H9 (cell line): ENCODE data around the gene TBC1D5. TPM values are rescaled to one million over a fixed set of nuclear protein-coding genes. Genes with fewer than 3 reads are reported as not detected.

Source experiments
- DNase-seq: peaks from one replicate; pipeline ENCODE4 v3.0.0-alpha.2; 2017
- H2AFZ ChIP-seq: one replicate; pipeline ENCODE4 v1.6.1; 2013; ENCODE audit warnings: mild to moderate bottlenecking, low read length, control low read depth, moderate library complexity
- H2AK5ac ChIP-seq: 2 replicates; pipeline ENCODE4 v1.6.1; 2013; ENCODE audit warnings: low read length, control low read depth, mixed read lengths; ENCODE audit not compliant: insufficient read length
- H2BK120ac ChIP-seq: one replicate; pipeline ENCODE4 v1.6.1; 2013; ENCODE audit warnings: low read depth, mild to moderate bottlenecking, low read length, control low read depth, inconsistent platforms; ENCODE audit not compliant: poor library complexity, severe bottlenecking
- H2BK12ac ChIP-seq: 2 replicates; pipeline ENCODE4 v1.6.1; 2013; ENCODE audit warnings: low read length, control low read depth, mixed read lengths, low read depth; ENCODE audit not compliant: insufficient read length
- H2BK15ac ChIP-seq: 2 replicates; pipeline ENCODE4 v1.6.1; 2013; ENCODE audit warnings: low read depth, low read length, control low read depth
- H2BK20ac ChIP-seq: one replicate; pipeline ENCODE4 v1.6.1; 2013; ENCODE audit warnings: low read depth, mild to moderate bottlenecking, low read length, control low read depth, inconsistent platforms; ENCODE audit not compliant: poor library complexity, severe bottlenecking
- H2BK5ac ChIP-seq: 2 replicates; pipeline ENCODE4 v1.6.1; 2013; ENCODE audit warnings: low read length, control low read depth, mixed read lengths; ENCODE audit not compliant: insufficient read length
- H3K14ac ChIP-seq: 2 replicates; pipeline ENCODE4 v1.6.1; 2013; ENCODE audit warnings: low read length, control low read depth; ENCODE audit not compliant: insufficient read depth
- H3K18ac ChIP-seq: 2 replicates; pipeline ENCODE4 v1.6.1; 2013; ENCODE audit warnings: low read depth, mild to moderate bottlenecking, mixed read lengths, low read length, control low read depth; ENCODE audit not compliant: insufficient read length
- H3K23ac ChIP-seq: 2 replicates; pipeline ENCODE4 v1.6.1; 2013; ENCODE audit warnings: low read length, control low read depth, mixed read lengths, low read depth; ENCODE audit not compliant: insufficient read length
- H3K23me2 ChIP-seq: 2 replicates; pipeline ENCODE4 v1.6.1; 2013; ENCODE audit warnings: low read depth, mild to moderate bottlenecking, mixed read lengths, low read length, control low read depth; ENCODE audit not compliant: insufficient read length, poor library complexity, severe bottlenecking
- H3K27ac ChIP-seq: 2 replicates; pipeline ENCODE4 v1.5.1; 2013; ENCODE audit warnings: low read length, control low read depth, mixed read lengths, low read depth; ENCODE audit not compliant: insufficient read length
- H3K27me3 ChIP-seq: 2 replicates; pipeline ENCODE4 v1.6.1; 2013; ENCODE audit warnings: low read length, control low read depth, inconsistent platforms; ENCODE audit not compliant: insufficient read depth
- H3K4ac ChIP-seq: 2 replicates; pipeline ENCODE4 v1.6.1; 2013; ENCODE audit warnings: low read depth, mild to moderate bottlenecking, control low read depth, inconsistent platforms, low read length, moderate library complexity
- H3K4me1 ChIP-seq: 2 replicates; pipeline ENCODE4 v1.6.1; 2013; ENCODE audit warnings: low read length, control low read depth, inconsistent platforms; ENCODE audit not compliant: insufficient read depth
- H3K4me2 ChIP-seq: 2 replicates; pipeline ENCODE4 v1.6.1; 2013; ENCODE audit warnings: low read length, control low read depth, mixed read lengths; ENCODE audit not compliant: insufficient read length, insufficient read depth
- H3K56ac ChIP-seq: 2 replicates; pipeline ENCODE4 v1.6.1; 2013; ENCODE audit warnings: low read depth, mild to moderate bottlenecking, mixed read lengths, low read length, control low read depth; ENCODE audit not compliant: insufficient read length
- H3K79me1 ChIP-seq: 2 replicates; pipeline ENCODE4 v1.6.1; 2013; ENCODE audit warnings: low read depth, mild to moderate bottlenecking, moderate library complexity, low read length, control low read depth, inconsistent platforms; ENCODE audit not compliant: insufficient read depth, poor library complexity, severe bottlenecking
- H3K79me2 ChIP-seq: 2 replicates; pipeline ENCODE4 v1.6.1; 2013; ENCODE audit warnings: low read length, control low read depth, inconsistent platforms; ENCODE audit not compliant: insufficient read depth
- H3K9ac ChIP-seq: 2 replicates; pipeline ENCODE4 v1.6.1; 2013; ENCODE audit warnings: low read length, control low read depth, mixed read lengths; ENCODE audit not compliant: insufficient read length; ENCODE audit errors: extremely low read depth
- H3K9me3 ChIP-seq: one replicate; pipeline ENCODE4 v1.6.1; 2013; ENCODE audit warnings: low read depth, low read length, inconsistent platforms; ENCODE audit not compliant: control insufficient read depth
- H3T11ph ChIP-seq: one replicate; pipeline ENCODE4 v1.6.1; 2013; ENCODE audit warnings: mild to moderate bottlenecking, low read length, control low read depth, inconsistent platforms
- H4K20me1 ChIP-seq: one replicate; pipeline ENCODE4 v1.6.1; 2013; ENCODE audit not compliant: control insufficient read depth, insufficient read length, insufficient read depth
- H4K5ac ChIP-seq: 2 replicates; pipeline ENCODE4 v1.6.1; 2013; ENCODE audit warnings: low read depth, mild to moderate bottlenecking, mixed read lengths, low read length, control low read depth; ENCODE audit not compliant: insufficient read length
- H4K8ac ChIP-seq: replicated peaks from 2 replicates; pipeline ENCODE4 v1.6.1; 2013; ENCODE audit warnings: low read length, control low read depth, mixed read lengths, low read depth; ENCODE audit not compliant: insufficient read length
- H4K91ac ChIP-seq: 2 replicates; pipeline ENCODE4 v1.6.1; 2013; ENCODE audit warnings: low read depth, mild to moderate bottlenecking, moderate library complexity, mixed read lengths, low read length, control low read depth; ENCODE audit not compliant: insufficient read length
- H3K27ac Mint-ChIP-seq, 3 experiments: 2 replicates in 2 of 3; 3 replicates in 1 of 3; pipeline ENCODE4 v1.8.0; 2020 to 2021; ENCODE audit warnings: mixed read lengths in 3 of 3, mild to moderate bottlenecking in 1 of 3, moderate library complexity in 1 of 3
- H3K27me3 Mint-ChIP-seq: 2 replicates; pipeline ENCODE4 v1.8.0; 2021; ENCODE audit warnings: low read depth, mild to moderate bottlenecking, moderate library complexity, mixed read lengths
- H3K36me3 Mint-ChIP-seq, 3 experiments: 2 replicates in 2 of 3; 3 replicates in 1 of 3; pipeline ENCODE4 v1.8.0; 2020 to 2021; ENCODE audit warnings: low read depth in 3 of 3, mixed read lengths in 3 of 3; ENCODE audit not compliant: insufficient read depth in 1 of 3
- H3K4me1 Mint-ChIP-seq, 2 experiments: 2 replicates each; pipeline ENCODE4 v1.8.0; 2020; ENCODE audit warnings: mixed read lengths in 2 of 2
- H3K4me3 Mint-ChIP-seq, 2 experiments: 2 replicates in 1 of 2; 3 replicates in 1 of 2; pipeline ENCODE4 v1.8.0; 2020 to 2021; ENCODE audit warnings: mild to moderate bottlenecking in 2 of 2, mixed read lengths in 2 of 2, moderate library complexity in 1 of 2
- H3K9me3 Mint-ChIP-seq, 2 experiments: 2 replicates in 1 of 2; 3 replicates in 1 of 2; pipeline ENCODE4 v1.8.0; 2020; ENCODE audit warnings: mild to moderate bottlenecking in 2 of 2, mixed read lengths in 2 of 2, moderate library complexity in 1 of 2
- CTCF ChIP-seq: fragments of 200-600 bp; sonication (generic); conservative IDR thresholded peaks from 3 replicates; pipeline ENCODE4 v1.8.0; 2021; ENCODE audit warnings: antibody characterized with exemption, mild to moderate bottlenecking
- WGBS: extraction: QIAGEN DNeasy Blood & Tissue Kit; methylation state at CpG from one replicate; pipeline ENCODE4 v1.1.7; 2013; ENCODE audit warnings: missing lambda C conversion rate, low lambda C conversion rate, mixed read lengths; ENCODE audit not compliant: insufficient read length; ENCODE audit errors: extremely low coverage; 5-methylcytosine and 5-hydroxymethylcytosine counted together
- total RNA-seq: library from RNA; stranded (reverse); gene quantifications from 2 replicates; pipeline ENCODE4 v1.2.1, GENCODE V29; 2021

Gene TBC1D5
- total RNA-seq, 1 experiment from 2014 or later: 25.0 TPM

GRCh38 chr3:17218587-17218986 lies 523.8 kb downstream of the TBC1D5 start:
- H2AK5ac ChIP-seq: no peak overlapping the region
- no peak overlapping the region for H4K5ac ChIP-seq
- H3K9ac ChIP-seq: no peak overlapping the region
- no peaks in the 10 kb centered on the region for H3K9me3 ChIP-seq
- H3T11ph ChIP-seq: no peak overlapping the region
- no peaks in the 10 kb centered on the region for H3K27me3 ChIP-seq
- no peak overlapping the region for H3K56ac ChIP-seq
- H3K4ac ChIP-seq: no peak overlapping the region
- H3K79me1 ChIP-seq: no peaks in the 10 kb centered on the region
- Mint-ChIP-seq H3K36me3 (0 out of 7 replicates have a peak, but pooled peaks cover 0 to 4% (median 3%) of the 10 kb centered on the region in 3 experiments), H3K27me3 (no peaks in the 10 kb centered on the region), H3K4me3 (no peak overlapping the region), H3K9me3 (peaks cover 0 to 3% of the 10 kb centered on the region in 2 experiments; a peak in 1 of 5 replicates), H3K4me1 (no peaks in the 10 kb centered on the region), H3K27ac (no peak overlapping the region)
- TF ChIP-seq CTCF: no peak
- H3K79me2 ChIP-seq: no peaks in the 10 kb centered on the region
- H3K18ac ChIP-seq: no peak overlapping the region
- H2BK120ac ChIP-seq: no peak overlapping the region
- no peak overlapping the region for H3K27ac ChIP-seq
- no peak overlapping the region for H2BK5ac ChIP-seq
- H3K23ac ChIP-seq: no peak overlapping the region
- no peak overlapping the region for H2BK12ac ChIP-seq
- H3K4me1 ChIP-seq: no peaks in the 10 kb centered on the region
- H3K23me2 ChIP-seq: no peaks in the 10 kb centered on the region
- WGBS: no CpG with 5 or more reads among the region's 1 CpG
- no peak overlapping the region for H2BK15ac ChIP-seq
- no peak overlapping the region for H3K4me2 ChIP-seq
- H4K91ac ChIP-seq: no peak overlapping the region
- no peak overlapping the region for H3K14ac ChIP-seq
- H4K20me1 ChIP-seq: no peaks in the 10 kb centered on the region
- no peak overlapping the region for H2AFZ ChIP-seq
- no peak for DNase-seq
- H2BK20ac ChIP-seq: no peak overlapping the region
- no peak overlapping the region for H4K8ac ChIP-seq
